G401 (cell line): ENCODE data around the gene CHEK2. TPM values are rescaled to one million over a fixed set of nuclear protein-coding genes. Genes with fewer than 3 reads are reported as not detected.
"Not testable (repeated sequence)": the region's sequence is repeated elsewhere in the genome, so short reads cannot be mapped to it uniquely, and the experiment has no call there.

Experiments used
- DNase-seq: peaks from one replicate; pipeline ENCODE4 v3.0.0-alpha.2; 2015; ENCODE audit warnings: low spot score
- in situ Hi-C: cut with HindIII; loops from 2 replicates; pipeline ENCODE4 v1.10.0; 2016; ENCODE audit warnings: low sequenced_read_pairs, mixed read lengths
- total RNA-seq: library from RNA; depleted of rRNA; stranded (reverse); fragments of >200 nt; shearing (Covaris generic); gene quantifications from 2 replicates; pipeline ENCODE4 v1.2.3, GENCODE V29; 2014; rRNA removed

CHEK2 gene
- total RNA-seq, result 48.6 and 53.9 TPM in 2 replicates

GRCh38 chr22:28741785-28742561, at the start of gene CHEK2, which contains the start of gene HSCB:
Gene CHEK2 (minus strand): TSS chr22:28741820. CDS start chr22:28734721, 7,099 bp downstream.
Gene HSCB (plus strand): TSS chr22:28742039. CDS start chr22:28742096, 57 bp downstream.
- in situ Hi-C loops, result no loop called here
- peak; percentile 100 for DNase-seq

GRCh38 chr22:28791124-28791523, 49.5 kb upstream of the CHEK2 start:
- in situ Hi-C loops, result no loop called here
- DNase-seq, result no peak

- no peak for DNase-seq
- in situ Hi-C loops, result no loop called here
Measured at GRCh38 chr22:28788601-28789000, 47.0 kb upstream of the CHEK2 start.

- no peak for DNase-seq
- in situ Hi-C loops, result no loop called here
Measured at GRCh38 chr22:28783786-28784671, 42.4 kb upstream of the CHEK2 start.

- no peak for DNase-seq
- in situ Hi-C loops, result no loop called here
Measured at GRCh38 chr22:28780296-28780695, 38.7 kb upstream of the CHEK2 start.

GRCh38 chr22:28779833-28780232, 38.2 kb upstream of the CHEK2 start:
- in situ Hi-C loops, result no loop called here
- no peak for DNase-seq

GRCh38 chr22:28774378-28774777, 32.8 kb upstream of the CHEK2 start:
- in situ Hi-C loops, result no loop called here
- DNase-seq, result no peak

- DNase-seq, result no peak
- in situ Hi-C loops, result no loop called here
Measured at GRCh38 chr22:28773461-28773867, 31.8 kb upstream of the CHEK2 start.

GRCh38 chr22:28772633-28773460, 31.2 kb upstream of the CHEK2 start, which contains the start of gene CCDC117:
Gene CCDC117 (plus strand): TSS chr22:28772695. CDS start chr22:28772850, 155 bp downstream.
- in situ Hi-C loops, result no loop called here
- DNase-seq, result peak; percentile 96

GRCh38 chr22:28771195-28771791, 29.7 kb upstream of the CHEK2 start:
- DNase-seq, result no peak
- in situ Hi-C loops, result no loop called here

- in situ Hi-C loops, result no loop called here
- DNase-seq, result no peak
Measured at GRCh38 chr22:28769394-28770085, 27.9 kb upstream of the CHEK2 start.

GRCh38 chr22:28768701-28769393, 27.2 kb upstream of the CHEK2 start:
- in situ Hi-C loops, result no loop called here
- no peak for DNase-seq

- in situ Hi-C loops, result no loop called here
- DNase-seq, result no peak
Measured at GRCh38 chr22:28766628-28767027, 25.0 kb upstream of the CHEK2 start.

- DNase-seq, in situ Hi-C loops: not testable (repeated sequence)
Measured at GRCh38 chr22:28762000-28762399, 20.4 kb upstream of the CHEK2 start.

- no peak for DNase-seq
Measured at GRCh38 chr22:28761449-28761755, 19.8 kb upstream of the CHEK2 start.

GRCh38 chr22:28759861-28760560, 18.4 kb upstream of the CHEK2 start:
- in situ Hi-C loops, result no loop called here
- DNase-seq, result no peak

More at GRCh38 chr22:28761449-28761755, 19.8 kb upstream of the CHEK2 start:
- in situ Hi-C loops, result no loop called here

- in situ Hi-C loops, result not testable (repeated sequence)
Measured at GRCh38 chr22:28754512-28754911, 12.9 kb upstream of the CHEK2 start.

More at GRCh38 chr22:28754512-28754911, 12.9 kb upstream of the CHEK2 start:
- not testable (repeated sequence) for DNase-seq
